Upper lobe of left lung (tissue), 6 donors: ENCODE results near the gene FAM47E. TPM values are rescaled to one million over a fixed set of nuclear protein-coding genes. Genes with fewer than 3 reads are reported as not detected.
"Not testable (repeated sequence)": the region's sequence is repeated elsewhere in the genome, so short reads cannot be mapped to it uniquely, and the experiment has no call there.

Experiments used
- ATAC-seq, 2 donors: fragments of 200-7000 bp; cut with Tn5 transposase; one replicate each; pipeline ENCODE4 v1.9.1; 2022; ENCODE audit warnings: mild to moderate bottlenecking in 2 of 2, moderate library complexity in 2 of 2; ENCODE audit not compliant: low FRiP score in 2 of 2
- DNase-seq, 2 donors: peaks; one replicate each; pipeline ENCODE4 v3.0.0-alpha.2; 2019 to 2020
- H3K27ac ChIP-seq, 4 donors: fragments of 200-600 bp; sonication (generic); one replicate each; pipeline ENCODE4 v1.5.1; 2016 to 2019
- H3K27me3 ChIP-seq, 4 donors: fragments of 200-600 bp; sonication (generic); one replicate each; pipeline ENCODE4 v1.5.1; 2017 to 2019
- H3K36me3 ChIP-seq, 4 donors: fragments of 200-600 bp; sonication (generic); one replicate each; pipeline ENCODE4 v1.5.1; 2016 to 2019
- H3K4me1 ChIP-seq, 4 donors: fragments of 200-600 bp; sonication (generic); one replicate each; pipeline ENCODE4 v1.5.1; 2018 to 2019
- H3K4me3 ChIP-seq, 4 donors: fragments of 200-600 bp; sonication (generic); one replicate each; pipeline ENCODE4 v1.5.1; 2017 to 2019; ENCODE audit warnings: mild to moderate bottlenecking in 2 of 4, moderate library complexity in 1 of 4
- H3K9me3 ChIP-seq, 4 donors: fragments of 200-600 bp; sonication (generic); one replicate each; pipeline ENCODE4 v1.5.1; 2018 to 2019
- CTCF ChIP-seq, 6 experiments: fragments of 450-650 bp in 4 of 6; fragments of 200-600 bp in 2 of 6; sonication (generic) in 2 of 6; IDR thresholded peaks; one replicate each; pipeline ENCODE4 v1.5.1; 2016 to 2019; ENCODE audit warnings: antibody characterized with exemption in 6 of 6
- EP300 ChIP-seq, 4 donors: sonication (generic); formaldehyde crosslinking; IDR thresholded peaks; one replicate each; pipeline ENCODE4 v1.5.1; 2017; ENCODE audit warnings: antibody characterized with exemption in 4 of 4, control low read depth in 2 of 4
- POLR2A ChIP-seq, 4 donors: fragments of 450-650 bp; IDR thresholded peaks; one replicate each; pipeline ENCODE4 v1.5.1; 2016 to 2017; ENCODE audit warnings: antibody characterized with exemption in 4 of 4, mild to moderate bottlenecking in 2 of 4
- POLR2AphosphoS5 ChIP-seq, 2 donors: sonication (generic); formaldehyde crosslinking; IDR thresholded peaks; one replicate each; pipeline ENCODE4 v1.5.1; 2017; ENCODE audit warnings: antibody characterized with exemption in 2 of 2
- WGBS, 2 donors: methylation state at CpG; one replicate each; pipeline ENCODE4 v1.1.5; 2017 to 2018; 5-methylcytosine and 5-hydroxymethylcytosine counted together
- total RNA-seq, 6 donors: library from RNA; depleted of rRNA in 4 of 6; stranded (reverse); fragments of >200 nt in 4 of 6; gene quantifications; one replicate each; pipeline versions ENCODE4 v1.1.0 to v1.2.1, GENCODE V29; 2016 to 2021
- donor health status: DM: no; HTN: no; CAD: no; lungs with moderate emphysema.
- donor health status: DM: no; HTN: yes; CAD: no; lungs with severe emphysema.

Gene FAM47E
- total RNA-seq, 6 donors from 2014 or later: 4.0 to 17.5 (median 6.5) TPM

- ATAC-seq (no peak), DNase-seq (no peak)
- 76 to 85% methylated on average over 4 of the region's 4 CpGs for WGBS, 2 donors
- Histone ChIP-seq H3K27me3 (no peaks in the 10 kb centered on the region), H3K27ac (no peak overlapping the region), H3K4me3 (no peak overlapping the region), H3K36me3 (no peaks in the 10 kb centered on the region), H3K4me1 (peaks cover 0 to 4% (median 0%) of the 10 kb centered on the region in 4 donors), H3K9me3 (no peaks in the 10 kb centered on the region)
- TF ChIP-seq EP300 (IDR thresholded peaks at IDR 0.05) (no peak), POLR2AphosphoS5 (IDR thresholded peaks at IDR 0.05) (no peak), POLR2A (IDR thresholded peaks at IDR 0.05) (no peak), CTCF (IDR thresholded peaks at IDR 0.05) (no peak)
These were observed 27.9 kb downstream of the FAM47E start for GRCh38 chr4:76279462-76279861.

- Histone ChIP-seq H3K9me3 (peaks cover 0 to under 1% (median 0%) of the 10 kb centered on the region in 4 donors), H3K4me1 (peaks cover 0 to 4% (median 0%) of the 10 kb centered on the region in 4 donors), H3K36me3 (no peaks in the 10 kb centered on the region), H3K27me3 (no peaks in the 10 kb centered on the region), H3K4me3 (no peak overlapping the region), H3K27ac (peak overlapping the region in 1 of 4 donors; percentile 35)
- ATAC-seq (peak in 1 of 2 donors; percentile 43), DNase-seq (no peak)
- 81 to 85% methylated on average over 6 of the region's 6 CpGs for WGBS, 2 donors
- TF ChIP-seq CTCF (IDR thresholded peaks at IDR 0.05): no peak
- no peak for TF ChIP-seq POLR2AphosphoS5 (IDR thresholded peaks at IDR 0.05)
- TF ChIP-seq EP300 (IDR thresholded peaks at IDR 0.05): no peak
- no peak for TF ChIP-seq POLR2A (IDR thresholded peaks at IDR 0.05)
These were observed 29.2 kb downstream of the FAM47E start for GRCh38 chr4:76280488-76281441.

GRCh38 chr4:76281594-76281993, 30.1 kb downstream of the FAM47E start:
- 60 to 79% methylated on average over 6 of the region's 6 CpGs for WGBS, 2 donors
- not testable (repeated sequence) for ATAC-seq, DNase-seq, H3K27me3 ChIP-seq, H3K4me3 ChIP-seq, H3K9me3 ChIP-seq, H3K36me3 ChIP-seq, H3K4me1 ChIP-seq, H3K27ac ChIP-seq

- DNase-seq (no peak), ATAC-seq (no peak)
- Histone ChIP-seq H3K27me3 (no peaks in the 10 kb centered on the region), H3K9me3 (peaks cover 0 to 5% (median 0%) of the 10 kb centered on the region in 4 donors), H3K4me3 (no peak overlapping the region), H3K27ac (no peak overlapping the region), H3K36me3 (no peaks in the 10 kb centered on the region), H3K4me1 (peaks cover 0 to 4% (median 0%) of the 10 kb centered on the region in 4 donors)
- TF ChIP-seq POLR2AphosphoS5 (IDR thresholded peaks at IDR 0.05) (no peak), CTCF (IDR thresholded peaks at IDR 0.05) (no peak)
- WGBS, 2 donors: 85 to 90% methylated on average over 6 of the region's 6 CpGs
These were observed 31.6 kb downstream of the FAM47E start for GRCh38 chr4:76282941-76283689.

- Histone ChIP-seq H3K27me3 (no peaks in the 10 kb centered on the region), H3K27ac (no peak overlapping the region), H3K9me3 (peaks cover 0 to 5% (median 0%) of the 10 kb centered on the region in 4 donors), H3K36me3 (no peaks in the 10 kb centered on the region), H3K4me3 (no peak overlapping the region), H3K4me1 (peaks cover 0 to 4% (median 0%) of the 10 kb centered on the region in 4 donors)
- TF ChIP-seq POLR2AphosphoS5 (IDR thresholded peaks at IDR 0.05) (no peak), CTCF (IDR thresholded peaks at IDR 0.05) (no peak), EP300 (IDR thresholded peaks at IDR 0.05) (no peak), POLR2A (IDR thresholded peaks at IDR 0.05) (no peak)
- ATAC-seq (no peak), DNase-seq (no peak)
- WGBS, 2 donors: 78 to 80% methylated on average over 4 of the region's 4 CpGs
These were observed 32.4 kb downstream of the FAM47E start for GRCh38 chr4:76283900-76284299.

GRCh38 chr4:76287811-76288210, 36.3 kb downstream of the FAM47E start:
- ATAC-seq: not testable (repeated sequence)

More at GRCh38 chr4:76287811-76288210, 36.3 kb downstream of the FAM47E start:
- not testable (repeated sequence) for DNase-seq, H3K27me3 ChIP-seq, H3K36me3 ChIP-seq, H3K4me1 ChIP-seq, H3K9me3 ChIP-seq, H3K4me3 ChIP-seq, H3K27ac ChIP-seq
- 78 to 85% methylated on average over 3 of the region's 3 CpGs for WGBS, 2 donors
